B cell (primary cell): ENCODE results near the gene MTSS2. TPM values are rescaled to one million over a fixed set of nuclear protein-coding genes. Genes with fewer than 3 reads are reported as not detected.
"Not testable (repeated sequence)": the region's sequence is repeated elsewhere in the genome, so short reads cannot be mapped to it uniquely, and the experiment has no call there.

Source experiments
- ATAC-seq: fragments of 200-7000 bp; cut with Tn5 transposase; one replicate; pipeline ENCODE4 v1.10.0; 2021; ENCODE audit warnings: low read depth, mild to moderate bottlenecking, moderate number of reproducible peaks, moderate library complexity
- CTCF ChIA-PET: fragments of 350-600 bp; sonication (Branson Sonifier 250); formaldehyde crosslinking; loops from one replicate; lab custom pipeline; 2021; ENCODE audit warnings: antibody characterized with exemption, inconsistent platforms; lab: Charles Lee
- POLR2A ChIA-PET: fragments of 350-600 bp; sonication (Branson Sonifier 250); formaldehyde crosslinking; loops from one replicate; lab custom pipeline; 2021; ENCODE audit warnings: antibody characterized with exemption; lab: Charles Lee
- DNase-seq: peaks from one replicate; pipeline ENCODE4 v3.0.0; 2013
- H2AFZ ChIP-seq: 2 replicates; pipeline ENCODE4 v1.6.1; 2012; ENCODE audit warnings: mild to moderate bottlenecking, low read depth, low read length; ENCODE audit not compliant: insufficient read depth, poor library complexity, severe bottlenecking
- H3K27ac ChIP-seq, 2 donors: 1 replicate in 1 of 2; 2 replicates in 1 of 2; pipeline ENCODE4 v1.5.1; 2012 to 2013; ENCODE audit warnings: low read length in 2 of 2, mild to moderate bottlenecking in 2 of 2, moderate library complexity in 1 of 2
- H3K27me3 ChIP-seq, 4 experiments: fragments of 200-600 bp in 1 of 4; sonication (generic) in 1 of 4; replicated peaks in 1 of 4; 1 replicate in 2 of 4; 2 replicates in 2 of 4; pipeline versions ENCODE4 v1.6.1 to v1.7.0; 2013 to 2016; ENCODE audit warnings: low read length in 3 of 4, mild to moderate bottlenecking in 2 of 4, mixed read lengths in 1 of 4, moderate library complexity in 1 of 4; ENCODE audit not compliant: insufficient read depth in 4 of 4, control insufficient read depth in 3 of 4; ENCODE audit errors: control extremely low read depth in 1 of 4
- H3K36me3 ChIP-seq, 2 experiments: replicated peaks in 1 of 2; 1 replicate in 1 of 2; 2 replicates in 1 of 2; pipeline versions ENCODE4 v1.6.1 to v1.7.1; 2013; ENCODE audit warnings: low read length in 1 of 2; ENCODE audit not compliant: insufficient read depth in 2 of 2, control insufficient read depth in 1 of 2; ENCODE audit errors: control extremely low read depth in 1 of 2, extremely low read depth in 1 of 2
- H3K4me1 ChIP-seq, 2 donors: fragments of 200-600 bp in 1 of 2; sonication (generic) in 1 of 2; 1 replicate in 1 of 2; 2 replicates in 1 of 2; pipeline versions ENCODE4 v1.5.1 to v1.6.1; 2013 to 2017; ENCODE audit warnings: low read length in 2 of 2; ENCODE audit not compliant: control insufficient read depth in 2 of 2, insufficient read depth in 2 of 2
- H3K4me2 ChIP-seq: replicated peaks from 2 replicates; pipeline ENCODE3; 2012; ENCODE audit warnings: mild to moderate bottlenecking, low read depth, low read length; ENCODE audit not compliant: poor library complexity, severe bottlenecking
- H3K4me3 ChIP-seq, 5 experiments: fragments of 200-600 bp in 1 of 5; sonication (generic) in 1 of 5; 1 replicate in 3 of 5; 2 replicates in 2 of 5; pipeline versions ENCODE4 v1.5.1 to v1.7.0; 2011 to 2016; ENCODE audit warnings: low read length in 4 of 5, mild to moderate bottlenecking in 4 of 5, low read depth in 2 of 5, control low read depth in 1 of 5, moderate library complexity in 1 of 5; ENCODE audit not compliant: insufficient read depth in 1 of 5; ENCODE audit errors: control extremely low read depth in 1 of 5, extremely low read depth in 1 of 5
- H3K79me2 ChIP-seq: fragments of 200-600 bp; sonication (generic); one replicate; pipeline ENCODE4 v1.6.0; 2016; ENCODE audit warnings: low read length; ENCODE audit not compliant: control insufficient read depth, insufficient read depth
- H3K9ac ChIP-seq: fragments of 200-600 bp; sonication (generic); 2 replicates; pipeline ENCODE4 v1.6.1; 2017; ENCODE audit warnings: mild to moderate bottlenecking, low read length, moderate library complexity
- H3K9me3 ChIP-seq, 3 donors: one replicate each; pipeline versions ENCODE4 v1.6.1 to v1.7.1; 2013; ENCODE audit warnings: low read length in 2 of 3; ENCODE audit not compliant: control insufficient read depth in 2 of 3, insufficient read depth in 1 of 3; ENCODE audit errors: control extremely low read depth in 1 of 3
- H4K20me1 ChIP-seq: 2 replicates; pipeline ENCODE4 v1.6.0; 2012; ENCODE audit warnings: mild to moderate bottlenecking, low read length; ENCODE audit not compliant: insufficient read depth, control insufficient read depth, poor library complexity, severe bottlenecking
- H3K27ac Mint-ChIP-seq: one replicate; pipeline ENCODE4 v1.8.0; 2021; ENCODE audit warnings: mixed read lengths
- H3K27me3 Mint-ChIP-seq: one replicate; pipeline ENCODE4 v1.8.0; 2021; ENCODE audit warnings: mixed read lengths
- H3K4me1 Mint-ChIP-seq: one replicate; pipeline ENCODE4 v1.8.0; 2021; ENCODE audit warnings: mixed read lengths
- H3K4me3 Mint-ChIP-seq: one replicate; pipeline ENCODE4 v1.8.0; 2021; ENCODE audit warnings: mixed read lengths
- H3K9me3 Mint-ChIP-seq: one replicate; pipeline ENCODE4 v1.8.0; 2022; ENCODE audit warnings: mixed read lengths; ENCODE audit not compliant: insufficient read depth
- EZH2 ChIP-seq: IDR thresholded peaks from 2 replicates; pipeline ENCODE4 v1.6.1; 2012; ENCODE audit warnings: borderline replicate concordance, low read depth, mild to moderate bottlenecking, moderate library complexity, low read length; ENCODE audit not compliant: insufficient read depth, poor library complexity, severe bottlenecking
- WGBS: methylation state at CpG from one replicate; pipeline ENCODE4 v1.1.5; 2013; ENCODE audit warnings: missing lambda C conversion rate; ENCODE audit not compliant: insufficient coverage; 5-methylcytosine and 5-hydroxymethylcytosine counted together
- intact Hi-C: fragments of 100-400 bp; cut with micrococcal nuclease; formaldehyde crosslinking; loops from one replicate; pipeline ENCODE4 v1.10.0; 2022
- polyA plus RNA-seq: library from polyadenylated mRNA; depleted of rRNA; stranded (reverse); fragments of >200 nt; gene quantifications from 2 replicates; pipeline ENCODE4 v1.2.3, GENCODE V29; 2012
- total RNA-seq, 2 donors: library from RNA; stranded (reverse); fragments of 120-200 nt in 1 of 2; gene quantifications; 1 replicate in 1 of 2; 2 replicates in 1 of 2; pipeline versions ENCODE4 v1.2.3 to v1.2.4, GENCODE V29; 2013 to 2022

Gene MTSS2
- total and polyA plus RNA-seq, 2 donors (not counting 1 experiment from before 2014, with no cell fraction given) = 1.6 to 2.6 TPM

GRCh38 chr16:70674221-70675014 is 11.4 kb downstream of the MTSS2 start:
- Histone ChIP-seq H3K79me2 (no peaks in the 10 kb centered on the region), H3K9me3 (no peaks in the 10 kb centered on the region), H3K36me3 (no peaks in the 10 kb centered on the region), H3K27me3 (no peaks in the 10 kb centered on the region), H3K4me1 (no peaks in the 10 kb centered on the region), H3K4me2 (no peak overlapping the region), H3K27ac (no peak overlapping the region), H3K9ac (no peak overlapping the region), H3K4me3 (no peak overlapping the region), H4K20me1 (no peaks in the 10 kb centered on the region), H2AFZ (no peak overlapping the region)
- intact Hi-C loops = no loop called here
- WGBS = 96% methylated on average over 17 of the region's 18 CpGs
- no peaks in the 10 kb centered on the region for H3K9me3 Mint-ChIP-seq
- ATAC-seq (no peak), DNase-seq (no peak)
- CTCF ChIA-PET = no interaction called here
- POLR2A ChIA-PET = no interaction called here
- no peaks in the 10 kb centered on the region for H3K27me3 Mint-ChIP-seq
- H3K27ac Mint-ChIP-seq = no peak overlapping the region
- H3K4me1 Mint-ChIP-seq = no peaks in the 10 kb centered on the region
- no peak for TF ChIP-seq EZH2
- H3K4me3 Mint-ChIP-seq = no peak overlapping the region

DNA sequence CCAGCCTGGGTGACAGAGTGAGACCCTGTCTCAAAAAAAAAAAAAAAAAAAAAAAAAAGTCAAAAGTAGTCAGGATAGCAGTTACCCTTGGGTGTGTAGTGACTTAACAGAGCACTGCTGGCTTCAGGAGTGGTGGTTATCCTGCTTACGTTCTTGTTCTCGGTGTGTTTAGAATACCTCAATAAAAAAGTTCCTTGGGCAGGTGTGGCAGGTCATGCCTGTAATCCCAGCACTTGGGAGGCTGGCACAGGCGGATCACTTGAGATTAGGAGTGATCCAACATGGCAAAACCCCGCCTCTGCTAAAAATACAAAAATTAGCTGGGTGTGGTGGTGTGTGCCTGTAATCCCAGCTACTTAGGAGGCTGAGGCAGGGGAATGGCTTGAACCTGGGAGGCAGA is 14.9 kb downstream of the MTSS2 start:
- H3K4me2 ChIP-seq, DNase-seq, H3K4me1 Mint-ChIP-seq, H2AFZ ChIP-seq, intact Hi-C loops, H3K27ac Mint-ChIP-seq, H4K20me1 ChIP-seq, H3K79me2 ChIP-seq, H3K27ac ChIP-seq, H3K4me3 Mint-ChIP-seq, H3K27me3 Mint-ChIP-seq, H3K36me3 ChIP-seq, H3K4me3 ChIP-seq, CTCF ChIA-PET, H3K4me1 ChIP-seq, ATAC-seq, H3K9ac ChIP-seq, POLR2A ChIA-PET, H3K9me3 ChIP-seq, H3K9me3 Mint-ChIP-seq, H3K27me3 ChIP-seq: not testable (repeated sequence)
- 92% methylated on average over 4 of the region's 4 CpGs for WGBS
